Dermis microvascular lymphatic vessel endothelial cell (primary cell): ENCODE results near the gene MINDY4. TPM values are rescaled to one million over a fixed set of nuclear protein-coding genes. Genes with fewer than 3 reads are reported as not detected.

Source experiments
- DNase-seq, 2 donors: peaks; one replicate each; pipeline versions ENCODE4 v3.0.0 to v3.0.0-alpha.2; 2010; ENCODE audit warnings: low read depth in 2 of 2
- total RNA-seq: library from RNA; depleted of rRNA; stranded (reverse); fragments of >200 nt; gene quantifications from 2 replicates; pipeline ENCODE4 v1.2.1, GENCODE V29; 2014

Gene MINDY4
- total RNA-seq, 1 donor from 2014 or later: 1.3 TPM

DNA sequence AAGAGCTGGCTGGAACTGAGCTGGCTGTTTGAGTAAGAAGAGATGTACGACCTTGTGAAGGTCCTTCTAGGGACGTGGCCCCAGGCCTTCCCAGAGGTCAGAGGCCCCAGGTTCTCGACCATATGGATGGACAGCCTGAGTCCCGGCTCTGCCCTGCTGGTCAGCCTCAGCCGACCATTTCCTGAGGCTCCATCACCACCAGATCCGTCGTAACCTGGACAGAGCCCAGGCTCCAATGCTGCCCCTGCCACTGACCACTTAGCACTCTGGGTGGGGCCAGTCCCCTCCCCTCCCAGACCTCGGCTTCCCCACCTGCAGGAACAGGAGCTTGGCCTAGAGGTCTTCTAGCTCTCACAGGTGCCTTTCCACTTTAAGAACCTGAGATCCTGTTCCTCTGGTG, 29.9 kb upstream of the MINDY4 start:
- no peak for DNase-seq

DNA sequence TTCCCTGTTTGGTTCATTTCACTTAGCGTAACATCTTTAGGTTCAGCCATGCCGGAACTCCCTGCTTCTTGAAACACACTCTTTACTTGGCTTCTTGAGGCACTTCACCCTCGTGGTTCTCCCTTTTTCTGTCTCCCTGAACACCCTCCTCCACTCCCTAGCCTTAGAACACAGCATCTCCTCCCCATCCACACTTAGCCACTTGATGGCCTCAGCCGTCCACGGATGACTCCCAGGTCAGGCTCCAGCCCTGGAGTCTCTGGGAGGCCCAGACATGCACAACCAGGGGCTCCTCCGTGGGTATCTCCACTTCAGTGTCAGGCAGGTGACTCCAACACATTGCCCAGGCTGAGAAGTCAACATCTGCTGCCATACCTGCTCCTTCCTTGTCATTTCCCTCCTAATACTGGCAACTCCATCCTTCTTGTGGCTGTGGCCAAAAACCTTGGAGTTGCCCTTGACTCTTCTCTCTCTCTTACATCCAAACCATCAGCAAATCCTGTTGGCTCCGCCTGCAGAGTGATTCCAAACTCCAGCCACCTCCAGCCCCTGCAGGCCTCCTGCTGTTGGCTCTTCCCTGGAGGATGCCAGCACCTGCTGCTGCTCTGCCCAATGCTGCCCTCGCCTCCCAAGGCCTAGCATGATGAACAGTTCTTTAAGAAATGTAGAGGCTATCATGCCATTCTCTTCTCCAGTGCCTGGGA, 27.7 kb upstream of the MINDY4 start:
- no peak for DNase-seq

- no peak for DNase-seq
These were observed 27.2 kb upstream of the MINDY4 start for GRCh38 chr7:30744075-30744417.

- DNase-seq: no peak
These were observed 25.8 kb upstream of the MINDY4 start for GRCh38 chr7:30745261-30745941.

GRCh38 chr7:30750010-30750409, 21.2 kb upstream of the MINDY4 start:
- DNase-seq: no peak

- DNase-seq: no peak
These were observed 20.2 kb upstream of the MINDY4 start for GRCh38 chr7:30750683-30751650.

DNA sequence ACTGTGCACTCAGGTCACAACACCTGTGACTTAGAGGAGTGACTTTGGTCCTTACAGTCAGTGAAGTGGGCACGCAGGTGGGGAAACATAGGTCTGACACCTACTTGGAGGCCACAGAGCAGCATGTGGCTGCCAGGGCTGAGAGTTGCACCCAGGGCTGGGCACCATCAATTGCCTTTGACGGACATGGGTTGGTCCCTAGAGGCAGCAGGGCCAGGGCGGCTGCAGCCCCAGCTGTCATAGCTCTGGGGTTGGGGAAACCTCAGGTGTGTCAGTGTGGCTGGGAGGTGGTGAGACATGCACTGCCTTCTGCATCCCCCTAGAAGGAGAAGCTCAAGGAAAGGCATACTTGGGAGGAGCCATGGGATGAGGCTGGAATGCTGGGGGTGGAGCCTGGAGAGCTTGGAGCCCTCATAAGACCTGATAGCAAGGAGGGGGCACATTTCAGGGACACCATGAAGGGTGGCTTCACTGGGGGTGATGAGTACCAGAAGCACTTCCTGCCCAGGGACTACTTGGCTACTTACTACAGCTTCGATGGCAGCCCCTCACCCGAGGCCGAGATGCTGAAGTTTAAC, 19.4 kb upstream of the MINDY4 start, which contains the start of gene INMT:
Gene INMT, plus strand, starts transcription at position 440 of the 578 bp plus-strand sequence. Its CDS starts 16 bp downstream, at position 456.
- no peak for DNase-seq

DNA sequence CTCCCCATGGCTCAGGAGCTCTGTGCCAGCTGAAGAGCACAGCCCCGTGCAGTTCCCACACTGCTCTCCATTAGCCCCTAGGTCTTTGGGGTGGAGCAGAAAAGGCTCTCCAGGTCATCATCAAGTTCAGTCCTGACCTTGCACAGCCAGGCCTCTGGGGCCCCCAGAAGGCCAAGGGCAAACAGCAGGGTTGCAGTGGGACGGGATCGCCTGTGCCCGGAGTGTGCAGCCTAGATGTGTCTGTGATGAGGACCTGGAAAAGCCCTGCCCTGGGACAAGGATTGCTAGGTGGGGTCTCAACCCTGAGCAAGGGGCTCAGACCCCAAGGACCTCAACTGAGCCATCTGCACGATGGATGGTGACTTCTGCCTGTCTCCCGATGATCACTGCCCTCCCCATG, 18.7 kb upstream of the MINDY4 start:
- no peak for DNase-seq

GRCh38 chr7:30752979-30753378, 18.2 kb upstream of the MINDY4 start:
- no peak for DNase-seq

DNA sequence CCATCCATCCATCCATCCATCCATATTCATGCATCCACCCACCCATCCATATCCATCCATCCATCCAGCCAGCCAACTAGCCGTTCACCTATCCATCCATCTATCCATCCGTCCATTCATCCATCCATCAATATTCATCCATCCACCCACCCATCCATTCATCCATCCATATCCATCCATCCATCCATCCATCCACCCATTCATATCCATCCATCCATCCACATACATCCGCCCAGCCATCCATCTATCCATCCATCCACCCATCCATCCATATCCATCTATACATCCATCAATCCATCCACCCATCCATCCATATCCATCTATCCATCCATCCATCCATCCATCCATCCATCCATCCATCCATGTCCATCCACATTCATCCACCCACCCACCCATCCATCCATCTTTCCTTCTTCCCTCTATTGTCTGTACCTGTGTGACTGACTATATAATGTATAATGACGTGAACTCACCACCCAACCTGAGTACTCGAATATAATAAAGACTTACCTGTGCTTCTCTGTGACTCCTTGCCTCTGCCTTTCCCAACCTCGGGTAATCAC, 16.8 kb upstream of the MINDY4 start:
- DNase-seq: no peak

DNA sequence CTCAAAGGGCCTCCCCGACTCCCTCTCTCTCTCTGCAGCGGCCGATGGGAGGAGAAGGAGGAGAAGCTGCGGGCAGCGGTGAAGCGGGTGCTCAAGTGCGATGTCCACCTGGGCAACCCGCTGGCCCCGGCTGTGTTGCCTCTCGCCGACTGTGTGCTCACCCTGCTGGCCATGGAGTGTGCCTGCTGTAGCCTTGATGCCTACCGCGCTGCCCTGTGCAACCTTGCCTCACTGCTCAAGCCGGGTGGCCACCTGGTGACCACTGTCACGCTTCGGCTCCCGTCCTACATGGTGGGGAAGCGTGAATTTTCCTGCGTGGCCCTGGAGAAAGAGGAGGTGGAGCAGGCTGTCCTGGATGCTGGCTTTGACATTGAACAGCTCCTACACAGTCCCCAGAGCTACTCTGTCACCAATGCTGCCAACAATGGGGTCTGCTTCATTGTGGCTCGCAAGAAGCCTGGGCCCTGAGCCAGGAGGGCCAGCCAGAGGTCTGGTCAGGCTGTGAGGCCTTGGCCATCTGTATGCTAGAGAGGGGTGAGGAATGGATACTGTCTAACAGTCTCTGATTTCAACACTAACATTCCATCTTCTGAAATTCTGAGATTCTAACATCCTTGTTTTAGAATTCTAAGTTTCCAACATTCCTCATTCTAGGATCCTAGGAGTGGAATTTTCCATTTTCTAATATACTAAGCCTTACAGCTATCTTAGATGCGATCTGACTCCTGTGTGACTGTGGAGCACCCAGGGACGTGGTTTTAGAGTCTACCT, 15.6 kb upstream of the MINDY4 start:
- DNase-seq: no peak

DNA sequence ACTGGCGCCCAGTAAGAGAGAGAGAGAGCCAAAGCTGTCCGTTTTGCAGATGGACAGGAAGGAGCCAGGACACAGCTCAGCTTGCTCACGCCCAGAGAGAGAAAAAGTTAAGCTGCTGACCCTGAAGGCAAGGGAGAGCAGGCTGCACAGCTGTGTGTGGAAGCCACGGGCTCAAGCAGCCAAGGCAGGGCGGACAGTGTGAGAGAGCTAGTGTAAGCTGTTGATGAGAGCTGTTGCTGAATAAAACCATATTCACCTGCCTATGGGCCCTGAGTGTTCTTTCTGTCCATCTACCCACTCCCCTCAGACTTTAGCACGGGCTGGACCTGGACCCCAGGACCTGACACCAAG, 13.9 kb upstream of the MINDY4 start:
- no peak for DNase-seq

DNA sequence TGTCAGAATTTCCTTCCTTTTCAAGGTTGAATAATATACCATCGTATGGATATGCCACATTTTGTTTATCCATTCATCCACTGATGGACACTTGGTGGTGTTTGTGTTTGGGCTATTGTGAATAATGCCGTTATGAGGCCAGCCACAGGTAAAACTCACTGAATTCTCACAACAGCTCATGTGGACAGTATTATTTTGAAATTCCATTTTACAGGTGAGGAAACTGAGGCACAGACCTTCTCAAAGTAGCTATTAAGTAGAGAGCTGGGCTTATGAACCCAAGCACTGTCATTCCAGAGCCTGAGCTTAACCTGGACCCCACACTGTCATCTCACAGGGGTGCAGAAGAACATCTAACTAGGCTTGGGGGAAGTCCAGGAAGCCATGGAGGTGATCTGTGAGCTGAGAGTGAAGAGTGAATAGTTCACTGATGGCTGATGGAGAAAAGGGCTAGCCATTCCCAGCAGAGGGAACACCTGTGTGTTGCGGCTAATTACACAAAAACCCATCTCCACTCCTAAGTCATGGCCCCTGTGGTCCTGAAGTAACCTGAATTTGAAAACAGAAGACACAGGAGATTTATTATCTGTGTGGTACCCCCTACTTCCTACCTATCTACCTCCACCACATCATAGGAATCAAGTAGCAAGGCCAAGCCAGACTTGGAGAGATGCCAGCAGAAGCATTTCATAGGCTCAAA, 10.6 kb upstream of the MINDY4 start:
- DNase-seq: no peak

- no peak for DNase-seq
These were observed 9.7 kb upstream of the MINDY4 start for GRCh38 chr7:30761214-30762156.

DNA sequence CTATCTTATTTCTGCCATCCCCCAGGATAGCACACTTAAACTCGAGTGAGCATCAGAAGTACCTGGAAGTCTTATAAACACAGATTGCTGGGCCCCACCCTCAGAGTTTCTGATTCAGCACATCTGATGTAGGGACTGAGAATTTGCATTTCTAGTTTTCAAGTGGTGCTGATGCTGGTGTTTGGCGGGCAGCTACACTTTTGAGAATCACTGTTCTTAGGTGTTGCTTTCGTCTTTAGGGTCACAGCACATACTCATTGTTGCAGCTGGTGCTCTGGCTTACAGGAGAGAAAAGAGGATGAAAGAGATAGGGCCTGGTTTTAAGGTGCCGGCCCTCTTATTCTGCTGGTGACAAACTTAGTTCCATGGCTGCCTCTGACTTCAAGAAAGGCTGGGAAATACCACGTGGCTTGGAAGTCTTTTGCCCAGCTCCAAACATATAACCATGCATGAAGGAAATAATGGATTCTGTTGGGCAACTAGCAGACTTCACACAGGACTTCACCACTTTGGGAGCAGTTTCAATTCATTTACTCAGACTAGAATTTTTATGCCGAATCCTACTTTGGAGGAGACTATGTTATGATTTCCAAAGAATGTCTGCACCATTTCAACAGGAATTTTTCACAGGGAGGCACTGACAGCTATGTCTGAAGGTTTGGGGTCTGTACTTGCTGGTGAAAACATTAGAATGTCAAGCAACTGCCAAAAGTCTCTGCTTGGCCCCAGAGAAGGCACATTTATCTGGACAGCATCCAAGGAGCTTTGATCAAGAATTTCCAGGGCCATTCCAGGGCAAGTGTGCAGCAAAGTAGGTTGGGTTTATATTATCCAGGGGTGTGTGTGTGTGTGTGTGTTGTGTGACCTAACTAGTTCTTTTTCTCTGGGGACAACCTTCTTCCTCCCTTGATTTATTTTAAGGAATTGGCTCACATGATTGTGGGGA, 6.9 kb upstream of the MINDY4 start:
- no peak for DNase-seq

GRCh38 chr7:30765408-30765807, 5.8 kb upstream of the MINDY4 start:
- no peak for DNase-seq

DNA sequence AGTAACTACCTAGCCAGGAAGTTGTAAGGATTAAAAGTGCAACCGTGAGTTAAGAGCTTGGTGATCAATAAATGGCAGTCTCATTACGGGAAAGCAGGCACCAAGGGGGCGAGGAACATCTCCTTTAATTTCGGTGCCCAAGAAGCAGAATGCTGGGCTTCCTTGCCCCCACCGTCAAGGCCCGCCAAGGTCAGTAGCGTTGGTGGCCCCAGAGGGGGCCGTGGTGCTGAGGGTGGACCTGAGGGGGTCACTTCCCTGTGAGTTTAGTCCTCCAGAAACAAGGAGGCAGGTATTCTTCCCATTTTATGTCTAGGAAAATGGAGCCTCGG, 408 bp upstream of the MINDY4 start:
- no peak for DNase-seq

DNA sequence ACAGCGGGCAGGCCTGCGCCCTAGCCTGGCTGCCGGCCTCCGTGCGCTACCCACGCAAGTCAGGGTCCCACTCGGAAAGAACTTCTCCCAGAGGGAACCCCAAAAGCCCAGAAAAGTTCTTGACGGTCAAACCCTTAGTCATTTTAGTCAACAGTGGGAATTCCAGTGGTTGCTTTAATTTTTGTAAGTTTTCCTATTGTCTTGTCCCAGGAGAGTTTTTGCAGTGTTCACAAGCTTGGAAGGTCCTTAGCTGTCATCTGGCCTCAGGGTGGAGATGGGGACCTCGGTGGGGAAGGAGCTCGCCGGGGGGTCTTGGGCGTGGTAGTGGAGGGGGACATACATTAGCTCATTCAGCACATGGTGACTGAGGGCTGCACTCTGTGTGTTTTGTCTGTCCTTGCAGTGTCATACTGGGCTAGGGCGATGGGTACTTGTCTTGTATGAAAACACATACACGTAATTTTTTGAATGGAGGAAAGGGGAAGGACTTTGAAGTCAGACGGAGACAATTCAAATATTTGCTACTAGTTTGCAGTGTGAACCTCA, 736 bp downstream of the MINDY4 start:
- DNase-seq: no peak
